OCI-LY3 (cell line): ENCODE data around the gene CDH4.

ENCODE experiments used
- H2AFZ ChIP-seq: fragments of 200-600, 300-600 bp; shearing (Covaris generic); 2 replicates; pipeline ENCODE4 v1.6.0; 2014; ENCODE audit warnings: antibody characterized with exemption, low read depth, low read length
- H3K27ac ChIP-seq: fragments of 200-600, 300-600 bp; sonication (generic); 2 replicates; pipeline ENCODE4 v1.5.1; 2014; ENCODE audit warnings: mild to moderate bottlenecking, low read length, moderate library complexity, mixed read lengths
- H3K27me3 ChIP-seq: fragments of 200-600, 300-600 bp; sonication (generic); 2 replicates; pipeline ENCODE4 v1.6.1; 2014; ENCODE audit warnings: low read depth, low read length, mixed read lengths
- H3K36me3 ChIP-seq: fragments of 200-600, 300-600 bp; sonication (generic); replicated peaks from 2 replicates; pipeline ENCODE3; 2014; ENCODE audit warnings: low read depth, low read length, mixed read lengths
- H3K4me1 ChIP-seq: fragments of 300-600, 200-600 bp; sonication (generic); 2 replicates; pipeline ENCODE4 v1.6.1; 2014; ENCODE audit warnings: low read length, mixed read lengths
- H3K4me2 ChIP-seq: fragments of 200-600, 300-600 bp; sonication (generic); 2 replicates; pipeline ENCODE4 v1.6.1; 2014; ENCODE audit warnings: low read length, mixed read lengths
- H3K4me3 ChIP-seq: fragments of 300-600, 200-600 bp; sonication (generic); 2 replicates; pipeline ENCODE4 v1.5.1; 2014; ENCODE audit warnings: antibody characterized with exemption, mild to moderate bottlenecking, low read length, moderate library complexity
- H3K79me2 ChIP-seq: fragments of 300-600, 200-600 bp; shearing (Covaris generic); 2 replicates; pipeline ENCODE4 v1.6.1; 2014; ENCODE audit warnings: mild to moderate bottlenecking, low read length, mixed read lengths
- H3K9ac ChIP-seq: fragments of 300-600, 200-600 bp; shearing (Covaris generic); 2 replicates; pipeline ENCODE4 v1.6.0; 2014; ENCODE audit warnings: mild to moderate bottlenecking, low read length, moderate library complexity
- H3K9me3 ChIP-seq: fragments of 200-600, 300-600 bp; shearing (Covaris generic); 2 replicates; pipeline ENCODE4 v1.6.1; 2014; ENCODE audit warnings: low read length, mixed read lengths; ENCODE audit not compliant: insufficient read depth
- H4K20me1 ChIP-seq: fragments of 200-600, 300-600 bp; sonication (generic); 2 replicates; pipeline ENCODE4 v1.6.1; 2016; ENCODE audit warnings: low read length, mixed read lengths; ENCODE audit not compliant: insufficient read depth
- CTCF ChIP-seq: fragments of 200-600, 300-600 bp; sonication (generic); IDR thresholded peaks from 2 replicates; pipeline ENCODE4 v1.5.1; 2014; ENCODE audit warnings: antibody characterized with exemption, low read length, low read depth
- EZH2phosphoT487 ChIP-seq: fragments of 200-600 bp; shearing (Covaris generic); IDR thresholded peaks from 2 replicates; pipeline ENCODE4 v1.6.1; 2018; ENCODE audit warnings: antibody characterized with exemption, mixed run types, low read depth

The CDH4 gene

GRCh38 chr20:61546641-61547040, 294.6 kb downstream of the CDH4 start:
- Histone ChIP-seq H3K9me3 (no peaks in the 10 kb centered on the region), H3K36me3 (no peaks in the 10 kb centered on the region), H3K79me2 (no peaks in the 10 kb centered on the region), H3K4me1 (no peaks in the 10 kb centered on the region), H3K4me2 (no peak overlapping the region), H3K27me3 (no peaks in the 10 kb centered on the region), H4K20me1 (no peaks in the 10 kb centered on the region), H3K27ac (no peak overlapping the region), H3K9ac (no peak overlapping the region), H3K4me3 (no peak overlapping the region), H2AFZ (no peak overlapping the region)
- no peak for TF ChIP-seq CTCF
- TF ChIP-seq EZH2phosphoT487: no peak

DNA sequence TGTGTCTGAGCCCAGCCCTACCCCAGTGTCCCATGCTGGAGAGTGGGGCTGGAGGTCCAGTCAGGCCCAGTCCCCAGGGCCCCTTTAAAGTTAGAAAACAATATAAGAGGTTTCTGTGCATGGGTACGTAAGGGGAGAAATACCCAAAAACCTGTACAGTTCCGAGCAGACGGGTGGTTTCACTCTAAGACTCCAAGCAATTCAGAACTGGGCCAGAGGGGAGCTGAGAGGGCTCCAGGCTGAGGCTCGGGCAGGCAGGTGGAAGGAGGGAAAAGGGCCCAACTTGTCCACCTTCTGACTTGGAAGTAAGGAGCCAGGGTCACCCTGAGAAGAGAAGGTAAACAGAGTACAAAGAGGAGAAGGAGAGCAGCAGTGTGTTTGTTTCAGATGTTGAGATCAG, 296.0 kb downstream of the CDH4 start:
- H3K36me3 ChIP-seq: no peaks in the 10 kb centered on the region
- no peaks in the 10 kb centered on the region for H3K27me3 ChIP-seq
- H3K9ac ChIP-seq: no peak overlapping the region
- H3K4me2 ChIP-seq: no peak overlapping the region
- H4K20me1 ChIP-seq: no peaks in the 10 kb centered on the region
- no peak for TF ChIP-seq CTCF
- TF ChIP-seq EZH2phosphoT487: no peak
- no peaks in the 10 kb centered on the region for H3K4me1 ChIP-seq
- H3K79me2 ChIP-seq: no peaks in the 10 kb centered on the region
- H3K9me3 ChIP-seq: no peaks in the 10 kb centered on the region
- H3K4me3 ChIP-seq: no peak overlapping the region
- no peak overlapping the region for H3K27ac ChIP-seq
- H2AFZ ChIP-seq: no peak overlapping the region

GRCh38 chr20:61549865-61550264, 297.8 kb downstream of the CDH4 start:
- no peak overlapping the region for H3K4me3 ChIP-seq
- no peaks in the 10 kb centered on the region for H4K20me1 ChIP-seq
- no peaks in the 10 kb centered on the region for H3K36me3 ChIP-seq
- H3K27me3 ChIP-seq: no peaks in the 10 kb centered on the region
- H3K4me1 ChIP-seq: no peaks in the 10 kb centered on the region
- TF ChIP-seq EZH2phosphoT487 (no peak), CTCF (no peak)
- no peak overlapping the region for H2AFZ ChIP-seq
- H3K9me3 ChIP-seq: no peaks in the 10 kb centered on the region
- H3K9ac ChIP-seq: no peak overlapping the region
- no peak overlapping the region for H3K4me2 ChIP-seq
- H3K79me2 ChIP-seq: no peaks in the 10 kb centered on the region
- no peak overlapping the region for H3K27ac ChIP-seq

DNA sequence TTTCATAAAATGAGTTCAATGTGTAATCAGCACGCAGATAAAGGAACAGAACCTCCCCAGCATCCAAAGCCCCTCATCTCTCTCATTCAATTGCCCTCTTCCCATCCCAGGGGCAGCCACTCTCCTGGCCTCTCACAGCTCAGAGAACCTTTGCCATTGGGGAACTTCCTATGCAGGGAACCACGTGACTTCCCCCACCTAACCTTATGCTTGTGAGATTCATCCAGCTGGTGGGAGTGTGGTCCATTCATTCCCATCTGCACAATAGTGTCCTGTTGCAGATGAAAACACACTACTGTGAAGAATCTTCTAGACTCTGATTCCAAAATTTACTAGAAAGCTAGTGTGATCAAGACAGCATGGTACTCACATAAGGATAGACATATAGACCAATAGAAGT, 299.3 kb downstream of the CDH4 start:
- TF ChIP-seq EZH2phosphoT487 (no peak), CTCF (no peak)
- no peaks in the 10 kb centered on the region for H3K4me1 ChIP-seq

More for the DNA sequence above, 299.3 kb downstream of the CDH4 start:
- Histone ChIP-seq H4K20me1 (no peaks in the 10 kb centered on the region), H2AFZ (no peak overlapping the region), H3K27ac (no peak overlapping the region), H3K27me3 (no peaks in the 10 kb centered on the region), H3K4me3 (no peak overlapping the region), H3K4me2 (no peak overlapping the region), H3K9me3 (no peaks in the 10 kb centered on the region), H3K79me2 (no peaks in the 10 kb centered on the region), H3K9ac (no peak overlapping the region), H3K36me3 (no peaks in the 10 kb centered on the region)
